Measurements from ENCODE around the gene R3HCC1L. TPM values are rescaled to one million over a fixed set of nuclear protein-coding genes. Genes with fewer than 3 reads are reported as not detected.

R3HCC1L gene
- total and polyA plus RNA-seq, 10 of the 15 experiments (the other 5 are each of a cell fraction or from before 2014, with no cell fraction given), result 11.3 to 20.3 (median 15.3) TPM

- TF ChIP-seq POLR2AphosphoS2 (IDR thresholded peaks at IDR 0.05; ENCODE audit: low read depth, low read length), result no peak
- TF ChIP-seq CTCF (IDR thresholded peaks at IDR 0.05 in 2 of 3, conservative IDR thresholded peaks at IDR 0.05 in 1 of 3; ENCODE audit: control insufficient read depth in 2 of 3, extremely low read depth in 1 of 3, insufficient read depth in 1 of 3, low read depth in 3 of 3, low read length in 3 of 3), result no peak
- no peak for TF ChIP-seq NR2C1 (IDR thresholded peaks at IDR 0.05)
- no peak for TF ChIP-seq BCL11A (IDR thresholded peaks at IDR 0.05; ENCODE audit: low read depth, low read length)
- TF ChIP-seq FOS (IDR thresholded peaks at IDR 0.05; ENCODE audit: borderline replicate concordance, extremely low read depth, insufficient read length), result no peak
- TF ChIP-seq BCL3 (IDR thresholded peaks at IDR 0.05; ENCODE audit: borderline replicate concordance, insufficient read depth, low read depth, low read length, poor library complexity, severe bottlenecking), result no peak
- TF ChIP-seq CBX5 (IDR thresholded peaks at IDR 0.05; ENCODE audit: low read depth), result no peak
- TF ChIP-seq HDAC6 (IDR thresholded peaks at IDR 0.05; ENCODE audit: unreplicated experiment), result no peak
- no peak for TF ChIP-seq SPI1 (IDR thresholded peaks at IDR 0.05; ENCODE audit: borderline replicate concordance, insufficient read depth, low read depth, low read length)
- no peak for TF ChIP-seq PAX8 (IDR thresholded peaks at IDR 0.05)
- no peak for TF ChIP-seq CREM (IDR thresholded peaks at IDR 0.05; ENCODE audit: low read depth)
- TF ChIP-seq EP300 (IDR thresholded peaks at IDR 0.05; ENCODE audit: borderline replicate concordance in 1 of 2, control insufficient read depth in 1 of 2, low read depth in 2 of 2, low read length in 2 of 2), result no peak
- TF ChIP-seq ZNF384 (IDR thresholded peaks at IDR 0.05; ENCODE audit: borderline replicate concordance, low read depth, low read length), result no peak
- no peak for TF ChIP-seq STAT3 (IDR thresholded peaks at IDR 0.05; ENCODE audit: low read depth, low read length)
- TF ChIP-seq ATF7 (IDR thresholded peaks at IDR 0.05; ENCODE audit: low read depth), result no peak
- H3K4me2 ChIP-seq (ENCODE audit: control insufficient read depth, insufficient read depth), result no peak overlapping the region
- H4K20me1 ChIP-seq (ENCODE audit: control insufficient read depth, insufficient read depth), result no peaks in the 10 kb centered on the region
- 64% methylated on average over 1 of the region's 1 CpG for WGBS (ENCODE audit: insufficient coverage, insufficient replicate concordance, low lambda C conversion rate, missing lambda C conversion rate)
- H3K27me3 ChIP-seq (replicated peaks in 1 of 2; ENCODE audit: control insufficient read depth in 2 of 2, insufficient read depth in 2 of 2, low read length in 1 of 2), result no peaks in the 10 kb centered on the region
- DNase-seq (ENCODE audit: low read depth, low spot score), result no peak
- H2AFZ ChIP-seq (ENCODE audit: control insufficient read depth, low read depth, low read length), result no peak overlapping the region
- SMC1A ChIA-PET (ENCODE audit: uncharacterized antibody, unreplicated experiment), result interaction anchor here (0.9 to 1.1 kb wide), 3 partner anchors 11 to 45 kb away, joined by 3 to 5 read pairs (median 3); no protein-coding TSS in a partner anchor
- peaks cover 0 to 10% of the 10 kb centered on the region in 2 experiments; a peak in 2 of 4 replicates for H3K36me3 ChIP-seq (ENCODE audit: control insufficient read depth in 2 of 2, insufficient read depth in 2 of 2, low read length in 1 of 2)
- FAIRE-seq, result no peak
- H3K4me1 ChIP-seq (ENCODE audit: control insufficient read depth, insufficient read depth, low read length), result no peaks in the 10 kb centered on the region
- no peak for ATAC-seq
- RAD21 ChIA-PET (ENCODE audit: unreplicated experiment), result no interaction called here
- POLR2A ChIA-PET, result interaction anchor here (0.8 kb wide), 1 partner anchor 17 kb away, joined by 3 read pairs; no protein-coding TSS in a partner anchor
- no peak overlapping the region for H3K27ac ChIP-seq (ENCODE audit: control insufficient read depth, insufficient read depth)
- H3K4me3 ChIP-seq, result no peak overlapping the region
- no peak overlapping the region for H3K9ac ChIP-seq (ENCODE audit: control insufficient read depth, insufficient read depth, low read length)
- no peaks in the 10 kb centered on the region; the same call in none of the 2 replicates for H3K79me2 ChIP-seq (ENCODE audit: control insufficient read depth, insufficient read depth, low read length)
- BruUV-seq (replicated peaks), result no TSS peak
- no peaks in the 10 kb centered on the region; the same call in 2 of the 3 replicates for H3K9me3 ChIP-seq (replicated peaks; ENCODE audit: control insufficient read depth, insufficient read depth, low read length)
- in situ Hi-C loops (cut with MboI) (no loop called here), intact Hi-C loops (cut with micrococcal nuclease; ENCODE audit: unreplicated experiment) (no loop called here)
- CTCF ChIA-PET, result no interaction called here
These were observed 79.3 kb downstream of the R3HCC1L start for GRCh38 chr10:98213740-98214139.
